Measurements from ENCODE around the gene DUS4L.
"Not testable (repeated sequence)": the region's sequence is repeated elsewhere in the genome, so short reads cannot be mapped to it uniquely, and the experiment has no call there.

DUS4L gene, protein sequence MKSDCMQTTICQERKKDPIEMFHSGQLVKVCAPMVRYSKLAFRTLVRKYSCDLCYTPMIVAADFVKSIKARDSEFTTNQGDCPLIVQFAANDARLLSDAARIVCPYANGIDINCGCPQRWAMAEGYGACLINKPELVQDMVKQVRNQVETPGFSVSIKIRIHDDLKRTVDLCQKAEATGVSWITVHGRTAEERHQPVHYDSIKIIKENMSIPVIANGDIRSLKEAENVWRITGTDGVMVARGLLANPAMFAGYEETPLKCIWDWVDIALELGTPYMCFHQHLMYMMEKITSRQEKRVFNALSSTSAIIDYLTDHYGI
- 4.4 to 6.7 reads per million in 2 donors for total RNA-seq

- DNase-seq, result peak; percentile 71
Measured at GRCh38 chr7:107563775-107564552, at the start of gene DUS4L, which contains the start of gene COG5. Gene DUS4L, plus strand, starts transcription at chr7:107563971. Its CDS starts 3,100 bp downstream, at chr7:107567071. Gene COG5, minus strand, starts transcription at chr7:107563920. Its CDS starts 24 bp downstream, at chr7:107563896.

GRCh38 chr7:107526672-107527071, 37.1 kb upstream of the DUS4L start:
- no peak for DNase-seq

GRCh38 chr7:107527196-107527595, 36.6 kb upstream of the DUS4L start:
- DNase-seq, result no peak

DNA sequence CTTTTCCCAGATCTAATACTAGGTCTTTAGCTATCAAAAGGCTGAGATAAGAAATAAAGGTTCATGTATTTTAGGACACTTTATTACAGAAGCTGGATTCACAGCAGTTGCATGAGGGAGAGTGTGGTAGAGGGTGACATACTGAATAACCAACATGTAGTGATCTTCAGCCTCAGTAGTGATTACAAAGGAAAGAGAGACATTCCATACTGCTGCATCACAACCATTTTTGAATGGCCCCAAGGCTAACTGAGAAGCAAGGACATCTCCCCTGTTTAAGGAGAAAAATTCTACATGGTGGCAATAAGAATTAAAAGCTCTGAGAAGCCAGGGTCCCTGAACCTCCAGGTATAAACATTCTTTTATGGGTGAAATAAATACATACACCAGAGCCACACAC, 35.3 kb upstream of the DUS4L start:
- no peak for DNase-seq

DNA sequence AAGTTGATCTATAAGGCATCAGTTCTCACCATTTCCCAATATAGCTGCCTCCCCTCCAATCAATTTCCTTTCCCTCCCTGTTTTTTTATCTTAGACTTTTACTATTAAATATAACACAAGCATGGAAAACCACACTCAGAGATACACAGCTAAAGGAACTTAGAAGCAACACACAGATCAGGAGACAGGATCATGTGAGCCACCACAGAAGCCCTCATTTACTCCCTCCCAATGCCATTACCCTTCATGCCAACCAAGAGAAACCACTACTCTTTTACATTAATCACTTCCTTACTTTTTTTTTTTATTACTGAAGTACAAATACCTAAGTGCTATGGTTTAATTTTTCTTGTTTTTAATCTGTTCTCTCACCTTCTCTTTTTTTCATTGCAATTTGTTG, 33.0 kb upstream of the DUS4L start:
- DNase-seq, result no peak

- no peak for DNase-seq
Measured at GRCh38 chr7:107534139-107534538, 29.6 kb upstream of the DUS4L start.

GRCh38 chr7:107537228-107537627, 26.5 kb upstream of the DUS4L start:
- not testable (repeated sequence) for DNase-seq

DNA sequence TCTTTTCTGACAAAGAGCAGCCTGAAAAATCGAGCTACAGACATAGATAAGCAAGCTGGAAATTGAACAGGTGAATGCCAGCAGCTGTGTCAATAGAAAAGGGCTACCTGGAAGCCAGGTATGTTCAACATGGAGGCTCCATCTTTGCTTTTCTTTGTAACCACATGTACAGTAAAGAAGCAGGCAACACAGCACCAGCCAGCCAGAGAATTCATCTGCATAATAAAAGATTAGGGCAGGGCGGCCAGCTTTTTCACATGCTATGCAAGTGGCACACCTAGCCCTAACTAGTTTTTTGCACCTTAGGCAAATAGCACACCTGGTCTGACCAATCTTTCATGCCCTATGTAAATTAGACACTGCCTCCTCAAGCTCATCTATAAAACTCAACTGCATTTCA, 25.8 kb upstream of the DUS4L start:
- no peak for DNase-seq

GRCh38 chr7:107543338-107543993, 20.3 kb upstream of the DUS4L start:
- DNase-seq, result no peak

DNA sequence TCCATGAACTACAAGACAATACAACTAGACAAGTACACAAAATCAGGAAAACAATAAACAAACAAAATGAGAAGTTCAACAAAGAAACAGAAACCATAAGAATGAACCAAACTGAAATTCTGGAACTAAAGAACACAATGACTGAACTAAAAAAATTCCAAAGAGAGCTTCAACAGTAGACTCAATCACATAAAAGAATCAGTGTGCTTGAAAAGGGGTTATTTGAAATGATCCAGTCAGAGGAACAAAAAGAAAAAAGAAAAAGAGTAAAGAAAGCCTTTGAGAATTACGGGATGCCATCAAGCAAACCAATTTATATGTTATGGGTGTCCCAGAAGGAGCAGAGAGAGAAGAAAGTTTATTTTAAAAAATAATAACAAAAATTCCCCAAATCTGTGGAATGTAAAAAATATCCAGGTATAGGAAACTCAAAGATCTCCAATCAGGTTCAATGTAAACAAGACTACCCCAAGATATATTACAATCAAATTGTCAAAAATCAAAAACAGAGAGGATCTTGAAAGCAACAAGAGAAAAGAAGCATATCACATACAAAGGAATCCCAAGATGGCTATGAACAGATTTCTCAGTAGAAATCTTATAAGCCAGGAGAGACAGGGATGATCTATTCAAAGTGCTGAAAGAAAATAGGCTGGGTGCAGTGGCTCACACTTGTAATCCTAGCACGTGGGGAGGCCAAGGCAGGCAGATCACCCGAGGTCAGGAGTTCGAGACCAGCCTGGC, 18.8 kb upstream of the DUS4L start:
- no peak for DNase-seq

DNA sequence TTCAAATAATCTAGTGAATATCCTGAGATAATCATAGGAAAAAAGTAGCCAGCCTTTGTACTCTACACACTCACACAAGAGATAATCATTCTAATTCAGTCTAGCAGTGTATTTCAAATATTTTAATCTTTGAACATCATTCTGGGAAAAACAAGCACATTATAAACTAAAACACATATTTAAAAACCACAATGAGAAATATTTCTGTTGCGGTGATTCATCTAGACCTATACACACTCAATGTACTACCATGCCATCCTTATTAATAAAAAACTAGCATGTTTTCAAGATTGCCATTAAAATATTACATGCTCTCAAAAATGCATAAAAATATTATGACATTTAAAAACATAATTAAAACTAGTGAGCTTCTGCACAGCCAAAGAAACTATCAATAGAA, 11.8 kb upstream of the DUS4L start:
- no peak for DNase-seq

DNA sequence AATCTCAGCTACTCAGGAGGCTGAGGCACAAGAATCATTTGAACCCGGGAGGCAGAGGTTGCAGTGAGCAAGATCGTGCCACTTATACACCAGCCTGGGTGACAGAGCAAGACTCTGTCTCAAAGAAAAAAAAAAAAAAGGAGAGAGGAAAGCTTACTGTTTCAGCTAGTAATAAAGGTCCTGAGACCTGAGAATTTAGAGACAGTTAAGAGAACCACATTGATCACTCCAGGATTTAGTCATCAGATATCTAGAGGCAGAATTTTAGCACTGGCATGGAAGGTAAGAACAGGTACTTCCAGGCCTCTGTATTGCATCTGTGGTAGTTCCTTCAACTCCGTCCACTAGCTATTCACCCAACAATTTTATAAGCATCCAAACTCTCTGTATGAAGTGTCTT, 7.9 kb upstream of the DUS4L start:
- no peak for DNase-seq

DNA sequence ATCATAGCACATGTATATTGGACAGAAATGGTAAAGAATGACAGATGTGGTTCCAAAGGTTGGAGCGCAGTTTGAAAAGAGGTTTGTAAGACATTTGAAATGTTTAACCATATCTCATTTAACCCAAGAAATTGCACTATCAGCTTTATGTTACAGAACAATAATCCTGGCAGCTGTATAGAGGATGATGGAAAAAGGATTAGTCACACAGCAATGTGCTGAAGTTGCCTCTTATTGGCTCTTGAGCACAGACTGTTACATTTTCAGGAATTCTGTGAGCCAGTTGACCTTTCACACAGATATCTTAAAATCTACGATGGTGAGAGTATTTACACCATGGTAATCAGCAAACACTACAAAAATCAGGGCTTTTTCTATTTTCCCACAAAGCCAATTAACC, 3.9 kb upstream of the DUS4L start:
- no peak for DNase-seq

GRCh38 chr7:107560898-107561516, 2.8 kb upstream of the DUS4L start:
- no peak for DNase-seq

DNA sequence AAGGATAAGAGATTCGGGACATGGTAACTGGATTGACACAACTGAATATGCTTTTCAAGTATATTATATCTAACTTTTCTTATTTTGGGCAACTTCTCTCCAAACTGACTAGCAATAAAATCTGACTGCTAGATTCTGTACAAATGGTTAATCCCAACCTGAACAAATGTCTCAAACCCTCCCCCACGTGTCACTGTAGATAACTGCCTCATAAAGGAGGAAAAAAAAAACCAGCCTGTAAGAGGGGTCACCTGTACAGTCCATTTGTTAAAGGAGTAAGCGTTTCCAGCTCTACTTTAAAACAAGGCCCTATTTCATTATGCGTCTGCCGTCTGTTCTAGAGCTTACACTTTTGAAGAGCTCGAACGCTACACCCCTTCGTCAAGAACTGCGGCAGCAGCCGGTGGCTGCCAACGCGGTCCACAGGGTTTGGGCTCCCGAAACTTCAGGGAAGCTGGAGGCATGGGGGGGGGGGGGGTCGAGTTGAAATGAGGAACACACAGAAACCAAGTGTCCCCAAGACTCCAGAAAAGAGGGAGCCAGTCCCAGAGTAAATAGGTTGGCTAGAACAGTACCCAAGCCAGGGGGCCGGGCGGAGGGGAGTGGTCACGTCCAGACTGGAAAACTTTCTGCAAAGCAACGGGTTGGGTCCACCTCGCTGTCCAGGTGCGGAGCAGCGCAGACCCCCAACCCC, 543 bp upstream of the DUS4L start:
- DNase-seq, result no peak

DNA sequence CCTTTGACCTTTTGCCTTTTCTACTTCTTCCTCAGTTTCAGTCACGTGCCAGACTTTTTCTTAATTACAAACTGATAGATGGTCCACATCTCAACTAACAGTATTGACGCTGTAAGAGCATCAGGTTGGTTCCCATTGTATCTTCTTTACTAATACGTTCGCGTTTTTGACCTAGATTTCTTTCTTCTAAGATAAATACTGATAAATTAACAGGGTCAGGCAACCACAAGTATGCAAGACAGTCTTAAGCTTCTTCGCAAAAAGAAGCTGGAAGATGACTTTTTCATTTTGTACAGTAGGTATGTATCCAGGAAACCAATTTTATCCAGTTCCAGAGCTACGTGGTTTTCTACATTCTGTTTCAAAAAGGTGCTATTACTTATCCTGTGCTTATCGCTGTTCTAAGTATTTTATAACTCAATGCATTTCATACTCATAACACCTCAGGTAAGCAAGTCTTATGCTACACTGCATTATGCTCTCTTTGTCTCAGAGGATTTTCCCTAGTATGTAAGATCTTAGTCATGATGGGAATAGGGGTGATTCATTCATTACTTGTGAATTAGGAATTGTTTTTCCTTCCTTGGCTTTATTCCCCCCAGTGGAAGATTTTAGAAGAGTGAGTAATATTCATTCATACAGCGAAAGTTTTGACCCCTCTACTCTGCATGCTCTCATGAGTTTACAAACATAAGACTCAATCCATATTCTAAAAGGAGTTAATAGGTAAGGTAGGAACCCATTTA, 955 bp downstream of the DUS4L start:
- no peak for DNase-seq

DNA sequence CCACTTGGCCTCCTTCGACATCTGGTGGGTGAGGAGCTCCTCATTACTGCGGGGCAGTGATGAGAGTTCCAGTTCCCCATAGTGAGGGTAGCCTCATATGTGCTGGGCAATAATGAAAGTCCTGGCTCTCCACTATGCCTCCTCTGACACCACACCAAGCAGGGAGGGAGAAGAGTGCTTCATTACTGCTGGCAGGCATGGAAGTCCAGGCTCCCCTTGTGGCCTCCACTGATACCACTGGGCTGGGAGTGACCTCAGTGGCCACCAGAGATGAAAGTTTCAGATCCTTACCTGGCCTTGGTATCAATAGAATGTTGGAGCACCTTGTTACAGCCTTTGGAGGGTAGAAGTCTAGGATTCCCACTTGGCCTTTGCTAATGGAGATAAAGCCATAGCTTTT, 6.5 kb downstream of the DUS4L start:
- no peak for DNase-seq

- no peak for DNase-seq
Measured at GRCh38 chr7:107573537-107573936, 9.8 kb downstream of the DUS4L start.

GRCh38 chr7:107579554-107579884, 15.7 kb downstream of the DUS4L start:
- no peak for DNase-seq

- DNase-seq, result peak; percentile 56
Measured at GRCh38 chr7:107579885-107580715, 16.3 kb downstream of the DUS4L start, which contains the start of gene BCAP29. Gene BCAP29, plus strand, starts transcription at chr7:107580246. Its CDS starts 527 bp downstream, at chr7:107580773.

Data from activated gamma-delta T cell (primary cell).